Measurements from ENCODE around the gene RIT1.

Gene RIT1, protein sequence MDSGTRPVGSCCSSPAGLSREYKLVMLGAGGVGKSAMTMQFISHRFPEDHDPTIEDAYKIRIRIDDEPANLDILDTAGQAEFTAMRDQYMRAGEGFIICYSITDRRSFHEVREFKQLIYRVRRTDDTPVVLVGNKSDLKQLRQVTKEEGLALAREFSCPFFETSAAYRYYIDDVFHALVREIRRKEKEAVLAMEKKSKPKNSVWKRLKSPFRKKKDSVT

DNA sequence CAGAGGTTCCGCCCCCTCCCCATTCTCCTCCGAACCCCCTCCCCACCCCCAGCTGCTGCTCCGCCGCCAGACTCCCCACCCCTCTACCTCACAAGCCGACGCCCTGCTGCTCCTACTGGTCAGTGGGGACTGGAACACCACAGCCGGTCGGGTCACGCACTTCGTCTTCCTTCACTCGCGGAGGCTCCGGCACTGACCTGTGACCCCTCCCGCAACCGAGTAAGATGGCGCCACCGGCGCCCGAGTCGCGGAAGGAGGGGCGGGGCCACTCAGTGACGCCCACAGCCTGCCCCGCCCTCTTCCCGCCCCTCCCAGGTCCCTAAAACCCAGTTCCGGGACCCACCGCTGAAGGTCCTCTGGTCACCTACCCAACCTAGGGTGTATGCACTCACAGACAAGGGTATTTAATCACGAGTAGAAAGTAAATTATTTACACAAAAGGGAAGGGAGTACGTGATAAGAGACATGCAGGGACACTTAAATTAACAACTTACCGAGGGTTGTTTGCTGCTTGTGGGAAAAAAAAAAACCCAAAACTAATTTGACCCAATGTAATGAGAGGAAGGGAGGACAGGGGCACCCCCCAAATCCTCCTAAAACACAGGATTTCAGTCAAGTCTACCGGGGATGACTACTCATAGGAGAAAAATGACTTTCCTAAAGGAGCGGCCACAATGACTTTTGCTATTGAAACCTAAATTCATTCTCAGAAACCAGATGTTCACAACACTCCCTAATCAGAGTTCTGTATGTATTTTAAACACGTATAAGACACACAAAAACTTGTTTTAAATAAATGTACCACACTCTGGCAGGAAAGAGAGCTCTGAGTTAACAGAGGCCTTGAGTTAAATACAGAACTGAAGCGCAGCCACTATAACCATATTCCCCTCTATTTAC lies at the start of gene RIT1:
TSS of gene RIT1 (minus strand) at position 194 of the 900 bp plus-strand sequence. CDS start 588 bp downstream, outside the sequence.
- peak; percentile 62 for DNase-seq (ENCODE audit: low read depth, low spot score)

DNA sequence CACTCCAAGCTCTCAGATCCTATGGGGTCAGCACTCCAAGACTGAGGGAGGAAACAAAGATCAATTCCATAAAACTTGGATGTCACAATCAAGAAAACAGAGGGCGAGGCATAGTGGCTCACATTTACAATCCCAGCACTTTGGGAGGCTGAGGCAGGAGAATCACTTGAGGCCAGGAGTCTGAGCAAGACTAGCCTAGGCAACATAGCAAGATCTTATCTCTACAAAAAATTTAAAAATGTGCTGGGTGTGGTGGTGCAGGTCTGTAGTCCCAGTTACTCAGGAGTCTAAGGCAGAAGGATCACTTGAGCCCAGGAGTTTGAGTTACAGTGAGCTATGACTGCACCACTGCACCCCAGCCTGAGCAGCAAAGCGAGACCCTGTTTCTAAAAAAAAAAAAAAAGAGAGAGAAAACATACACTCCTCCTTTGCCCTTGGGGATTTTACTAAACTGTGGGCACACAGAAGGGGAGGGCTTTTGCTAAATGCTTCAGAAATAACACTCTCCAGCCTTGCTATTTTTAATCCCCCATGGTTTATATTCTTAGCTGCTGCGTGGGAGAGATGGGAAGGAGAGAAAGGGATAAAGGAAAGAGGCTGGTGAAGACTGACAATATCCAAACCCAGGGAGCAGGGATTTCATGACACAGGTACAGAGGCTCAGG lies 49.1 kb upstream of the RIT1 start:
- DNase-seq (ENCODE audit: low read depth, low spot score), result no peak

DNA sequence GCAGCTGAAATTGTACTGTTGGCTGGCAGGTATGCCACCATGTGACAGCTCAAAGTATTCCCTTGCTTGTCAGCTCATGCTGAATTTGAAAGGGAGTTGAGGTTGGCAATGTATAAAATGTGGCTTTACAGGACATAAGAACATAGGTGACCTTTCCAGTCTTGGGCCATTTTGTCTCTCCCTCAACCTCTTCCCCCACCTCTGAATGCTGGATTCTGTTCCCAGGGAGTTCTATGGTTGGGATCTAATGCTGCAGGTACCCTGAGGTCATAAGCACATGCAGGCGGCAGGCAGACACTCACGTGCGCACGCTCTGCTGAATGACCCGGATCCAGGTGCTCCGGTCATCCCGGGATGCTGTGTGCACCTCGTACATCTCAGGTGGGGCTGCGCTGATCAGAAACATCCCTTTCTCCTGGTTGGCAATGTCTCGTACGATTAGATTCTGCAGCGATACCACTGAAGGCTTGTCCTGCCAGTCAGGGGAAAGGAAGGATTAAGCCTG lies 46.3 kb upstream of the RIT1 start:
- no peak for DNase-seq (ENCODE audit: low read depth, low spot score)

DNA sequence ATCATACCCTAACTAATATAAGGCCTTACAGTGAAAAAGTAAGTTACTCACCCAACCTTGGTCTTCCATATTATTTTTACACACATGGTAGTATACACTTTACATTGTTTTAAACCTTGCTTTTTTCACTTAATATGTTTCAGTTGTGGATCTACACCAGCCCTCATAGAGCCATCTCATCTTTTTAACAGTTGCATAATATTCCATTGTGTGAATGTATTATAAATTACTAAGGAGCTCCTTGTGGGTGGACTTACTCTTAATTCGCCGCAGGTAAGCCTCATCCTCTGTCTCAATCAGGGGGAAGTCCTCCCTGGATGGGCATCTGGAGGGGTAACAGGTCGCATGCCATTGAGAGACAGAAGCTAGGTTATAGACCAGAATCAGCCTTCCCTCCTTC lies 43.5 kb upstream of the RIT1 start:
- no peak for DNase-seq (ENCODE audit: low read depth, low spot score)

DNA sequence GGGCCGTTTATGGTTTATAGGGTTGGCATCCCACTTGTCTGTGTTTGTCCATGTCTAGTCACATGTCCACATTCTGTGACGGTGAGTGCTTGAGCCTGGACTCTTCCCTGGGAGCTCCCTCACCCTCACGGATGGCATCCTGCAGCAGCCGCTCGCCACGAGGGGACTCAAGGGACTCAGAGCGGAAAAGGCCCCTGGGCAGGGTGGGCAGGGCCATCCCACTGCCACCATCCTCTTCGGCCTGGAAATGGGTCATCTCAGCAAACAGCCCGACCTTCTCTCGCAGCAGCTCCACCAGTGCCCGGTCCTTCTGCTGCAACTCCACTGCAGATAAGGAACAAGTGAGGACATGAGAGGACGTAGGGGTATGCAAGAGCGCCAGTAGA lies 41.3 kb upstream of the RIT1 start:
- DNase-seq (ENCODE audit: low read depth, low spot score), result no peak

DNA sequence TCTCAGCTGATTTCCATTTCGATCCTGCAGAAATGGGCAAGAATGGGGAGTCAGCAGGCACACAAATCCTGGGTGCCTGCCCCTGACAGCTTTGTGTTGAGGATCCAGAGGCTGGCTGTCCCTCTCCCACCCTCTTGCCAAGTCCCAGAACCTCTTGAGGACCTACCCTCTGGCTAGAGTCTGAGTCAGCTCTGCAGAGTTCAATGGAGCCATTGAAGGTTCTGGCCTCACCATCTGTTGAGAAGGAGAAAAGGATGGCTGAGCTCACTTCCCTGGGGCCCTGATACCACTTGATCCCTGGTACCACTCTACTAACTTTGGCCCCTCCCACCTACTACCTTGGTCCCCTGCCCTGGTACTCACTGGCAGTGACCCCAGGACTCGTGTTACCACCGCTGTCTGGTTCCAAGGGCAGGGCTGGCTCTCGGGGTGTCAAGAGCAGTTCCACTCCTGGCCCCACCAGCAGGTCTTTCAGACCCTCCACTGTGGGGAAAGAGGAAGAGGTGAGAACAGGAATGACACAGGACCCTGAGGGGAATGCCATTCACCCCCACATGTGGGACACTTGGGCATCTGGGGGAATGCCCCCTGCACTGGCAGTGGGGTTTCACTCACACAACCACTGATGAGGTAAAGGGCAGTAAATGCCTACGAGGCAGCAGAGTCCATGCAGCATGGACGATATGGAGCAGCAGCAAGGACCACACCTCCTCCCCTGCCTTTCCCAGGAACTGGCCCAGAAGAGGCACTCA lies 40.8 kb upstream of the RIT1 start:
- no peak for DNase-seq (ENCODE audit: low read depth, low spot score)

DNA sequence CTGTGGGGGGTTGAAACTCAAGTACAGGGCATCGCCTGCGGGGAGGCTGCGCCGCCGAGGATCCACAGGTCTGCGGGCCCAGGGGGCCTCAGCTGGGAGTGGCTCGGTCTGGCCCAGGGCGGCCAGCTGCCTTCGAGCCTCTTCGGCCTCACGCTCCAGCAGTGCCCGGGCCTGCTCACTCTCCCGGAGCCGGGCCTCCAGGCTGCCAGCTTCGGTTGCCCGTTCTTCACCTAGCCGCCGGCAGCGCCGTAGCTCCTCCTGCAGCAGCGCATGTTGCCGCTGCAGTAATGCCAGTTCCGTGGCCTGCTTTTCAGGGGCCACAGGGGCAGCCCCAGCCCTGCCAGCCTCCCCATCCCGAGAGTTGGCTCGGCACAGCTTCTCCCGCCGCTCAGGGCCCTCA lies 39.7 kb upstream of the RIT1 start:
- no peak for DNase-seq (ENCODE audit: low read depth, low spot score)

DNA sequence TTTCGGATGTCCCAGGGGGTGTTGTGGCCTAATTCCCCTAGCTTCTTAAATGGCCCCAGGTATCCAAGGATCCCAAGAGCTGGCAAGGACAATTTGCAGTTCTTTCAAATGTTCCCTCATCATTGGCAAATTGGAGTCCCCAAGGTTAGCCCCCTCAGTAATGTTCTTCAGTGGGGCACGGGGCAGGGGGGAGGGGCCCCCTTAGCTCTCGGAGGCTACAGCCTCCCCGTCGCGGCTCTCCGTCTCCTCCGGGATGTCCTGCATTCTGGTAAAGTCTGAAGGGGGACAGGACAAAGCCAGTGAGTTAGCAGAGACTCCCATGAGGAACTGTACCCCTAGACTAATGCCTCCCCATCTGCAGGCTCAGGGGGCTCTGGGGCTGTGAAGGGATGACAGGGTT lies 36.6 kb upstream of the RIT1 start:
- no peak for DNase-seq (ENCODE audit: low read depth, low spot score)

DNA sequence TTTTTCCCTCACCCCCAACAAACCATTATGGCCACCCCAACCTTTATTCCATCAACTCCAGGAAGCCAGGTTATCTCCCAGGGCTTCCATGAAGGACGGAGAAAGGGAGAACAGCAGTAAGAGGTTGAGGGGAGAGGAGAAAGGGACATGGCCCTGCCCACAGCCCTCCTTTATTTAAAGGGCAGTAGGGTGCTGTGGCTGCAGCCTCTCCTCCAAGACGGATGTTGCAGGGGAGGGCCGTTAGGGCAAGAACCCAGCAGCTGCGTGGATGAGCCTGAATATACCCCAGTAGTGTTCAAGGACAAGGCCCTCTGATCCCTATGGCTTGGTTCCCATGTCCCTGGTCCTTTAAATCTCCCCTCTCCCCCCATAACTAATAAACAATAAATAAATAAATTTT lies 36.1 kb upstream of the RIT1 start:
- DNase-seq (ENCODE audit: low read depth, low spot score), result no peak

DNA sequence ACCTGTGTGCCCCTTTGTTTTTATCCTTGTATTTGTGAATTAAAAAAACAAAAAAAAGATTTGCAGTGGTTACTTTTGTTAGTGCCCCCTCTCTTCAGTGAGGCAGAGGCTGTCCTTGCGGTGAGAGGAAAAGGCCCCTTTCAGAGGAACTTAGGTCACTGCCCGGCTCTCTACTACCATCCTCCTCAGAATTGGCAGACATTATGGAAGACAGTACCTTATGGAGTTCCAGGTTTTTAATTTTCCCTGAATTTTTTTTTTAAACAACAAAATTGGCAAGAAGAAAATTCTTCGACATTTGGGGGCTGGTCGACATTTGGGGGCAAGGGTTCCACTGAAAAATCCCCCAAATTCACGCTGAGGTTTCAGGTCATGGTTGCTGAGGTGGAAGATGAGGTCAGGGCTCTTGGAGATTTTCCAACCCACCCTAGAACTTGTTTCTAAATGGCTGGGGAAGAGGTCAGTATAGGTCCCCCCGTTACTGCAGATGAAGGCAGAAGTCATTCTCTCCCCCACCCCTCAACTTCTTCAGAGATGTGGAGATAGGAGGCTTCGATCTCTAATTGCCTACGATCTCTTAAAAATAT lies 35.6 kb upstream of the RIT1 start:
- no peak for DNase-seq (ENCODE audit: low read depth, low spot score)

DNA sequence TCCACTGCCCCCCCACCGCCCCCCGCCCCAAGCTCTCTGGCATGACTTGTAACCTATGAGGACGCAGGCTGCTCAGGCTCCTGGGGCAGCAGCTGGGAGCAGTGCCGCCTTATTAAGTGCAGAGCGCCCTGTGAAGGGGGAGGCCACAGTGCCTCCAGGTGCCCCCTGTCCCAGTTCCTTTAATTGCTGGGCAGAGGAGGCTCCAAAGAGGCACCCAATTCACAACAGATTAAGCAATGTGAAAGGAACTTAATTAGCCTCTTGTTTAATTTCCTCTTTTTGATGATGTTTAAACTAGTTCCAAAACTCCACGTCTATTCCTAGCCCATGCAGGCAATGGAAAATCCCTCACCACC lies 33.3 kb upstream of the RIT1 start:
- DNase-seq (ENCODE audit: low read depth, low spot score), result no peak

DNA sequence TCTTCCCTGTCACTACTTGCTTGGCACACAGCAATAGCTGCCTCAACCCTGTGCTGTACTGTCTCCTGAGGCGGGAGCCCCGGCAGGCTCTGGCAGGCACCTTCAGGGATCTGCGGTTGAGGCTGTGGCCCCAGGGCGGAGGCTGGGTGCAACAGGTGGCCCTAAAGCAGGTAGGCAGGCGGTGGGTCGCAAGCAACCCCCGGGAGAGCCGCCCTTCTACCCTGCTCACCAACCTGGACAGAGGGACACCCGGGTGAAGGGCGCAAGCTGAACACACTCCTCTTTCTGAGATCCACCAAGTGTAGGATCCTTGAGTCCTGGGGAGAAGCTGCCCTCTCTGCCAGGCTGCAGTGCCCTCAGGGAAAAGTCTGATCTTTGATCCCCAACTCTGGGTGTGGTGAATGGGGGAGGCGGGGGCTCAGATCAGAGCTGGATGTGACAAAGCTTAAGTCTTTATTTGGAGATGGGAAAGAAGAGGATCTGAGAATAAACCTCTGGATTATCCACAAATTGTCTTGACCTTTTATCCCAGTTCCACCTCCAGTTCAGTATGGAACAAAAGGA lies 31.5 kb upstream of the RIT1 start:
- no peak for DNase-seq (ENCODE audit: low read depth, low spot score)

DNA sequence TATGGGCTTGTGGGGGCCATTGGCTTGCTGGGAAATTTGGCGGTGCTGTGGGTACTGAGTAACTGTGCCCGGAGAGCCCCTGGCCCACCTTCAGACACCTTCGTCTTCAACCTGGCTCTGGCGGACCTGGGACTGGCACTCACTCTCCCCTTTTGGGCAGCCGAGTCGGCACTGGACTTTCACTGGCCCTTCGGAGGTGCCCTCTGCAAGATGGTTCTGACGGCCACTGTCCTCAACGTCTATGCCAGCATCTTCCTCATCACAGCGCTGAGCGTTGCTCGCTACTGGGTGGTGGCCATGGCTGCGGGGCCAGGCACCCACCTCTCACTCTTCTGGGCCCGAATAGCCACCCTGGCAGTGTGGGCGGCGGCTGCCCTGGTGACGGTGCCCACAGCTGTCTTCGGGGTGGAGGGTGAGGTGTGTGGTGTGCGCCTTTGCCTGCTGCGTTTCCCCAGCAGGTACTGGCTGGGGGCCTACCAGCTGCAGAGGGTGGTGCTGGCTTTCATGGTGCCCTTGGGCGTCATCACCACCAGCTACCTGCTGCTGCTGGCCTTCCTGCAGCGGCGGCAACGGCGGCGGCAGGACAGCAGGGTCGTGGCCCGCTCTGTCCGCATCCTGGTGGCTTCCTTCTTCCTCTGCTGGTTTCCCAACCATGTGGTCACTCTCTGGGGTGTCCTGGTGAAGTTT lies 30.8 kb upstream of the RIT1 start:
- no peak for DNase-seq (ENCODE audit: low read depth, low spot score)

DNA sequence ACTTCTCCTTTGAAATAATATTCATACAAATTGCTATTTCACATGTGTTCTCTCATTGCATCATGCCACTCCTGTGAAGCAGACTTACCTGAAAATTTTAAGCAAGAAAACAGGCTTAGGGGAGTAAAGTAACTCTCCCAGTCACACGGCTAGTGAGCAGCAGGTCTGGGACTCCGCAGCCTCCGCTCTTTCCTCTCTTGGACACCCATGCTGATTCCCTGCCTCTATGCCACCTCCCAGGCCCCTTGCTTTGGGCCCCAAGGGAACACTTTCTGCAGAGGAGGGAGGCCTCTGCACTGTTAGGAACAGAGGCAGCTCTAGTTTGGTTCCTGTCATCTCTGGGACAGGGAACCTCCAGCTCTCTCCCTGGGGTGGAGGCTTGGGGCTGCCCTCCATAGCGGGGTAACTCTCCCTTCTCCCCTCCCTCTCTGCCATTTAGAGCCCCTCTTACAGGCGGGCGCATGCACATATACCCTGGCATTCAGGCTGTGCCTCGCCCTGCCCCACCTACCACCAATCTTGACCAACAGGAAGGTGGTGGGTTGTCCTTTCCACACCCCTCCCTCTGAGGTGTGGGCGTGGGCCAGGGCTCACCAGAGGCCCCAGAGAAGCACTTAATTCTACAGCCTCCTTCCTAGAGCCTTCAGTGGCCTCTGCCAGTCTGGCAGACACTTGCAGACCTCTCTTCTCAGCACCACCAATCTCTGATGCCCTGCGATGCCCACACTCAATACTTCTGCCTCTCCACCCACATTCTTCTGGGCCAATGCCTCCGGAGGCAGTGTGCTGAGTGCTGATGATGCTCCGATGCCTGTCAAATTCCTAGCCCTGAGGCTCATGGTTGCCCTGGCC lies 30.1 kb upstream of the RIT1 start, which contains the start of gene RXFP4:
TSS of gene RXFP4 (plus strand) at position 646 of the 852 bp plus-strand sequence. CDS start at position 718, 72 bp downstream.
- no peak for DNase-seq (ENCODE audit: low read depth, low spot score)

DNA sequence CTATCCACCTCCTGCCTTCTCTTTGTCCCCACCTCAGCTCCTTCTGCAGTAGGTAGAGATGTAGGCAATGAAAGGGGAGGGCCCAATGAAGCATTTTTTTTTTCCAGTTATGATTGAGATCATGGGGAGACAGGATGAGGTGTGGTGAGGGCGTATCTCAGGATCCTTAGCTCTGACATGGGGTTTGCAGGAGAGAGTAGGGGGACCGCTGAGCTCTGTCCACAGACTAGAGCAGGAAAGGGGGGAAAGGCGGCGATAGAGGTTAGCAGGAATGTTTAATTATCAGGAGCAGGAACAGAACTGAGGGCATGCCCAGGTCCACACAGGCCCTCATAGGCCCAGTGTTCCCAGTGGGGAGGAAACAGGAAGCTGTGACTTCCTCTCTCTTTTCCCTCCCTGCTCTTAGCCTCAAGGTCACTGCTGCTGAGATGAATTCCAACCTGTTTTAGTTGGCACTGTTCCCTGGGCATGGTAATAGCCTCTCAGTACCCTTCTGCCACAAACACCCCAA lies 29.4 kb upstream of the RIT1 start:
- no peak for DNase-seq (ENCODE audit: low read depth, low spot score)

DNA sequence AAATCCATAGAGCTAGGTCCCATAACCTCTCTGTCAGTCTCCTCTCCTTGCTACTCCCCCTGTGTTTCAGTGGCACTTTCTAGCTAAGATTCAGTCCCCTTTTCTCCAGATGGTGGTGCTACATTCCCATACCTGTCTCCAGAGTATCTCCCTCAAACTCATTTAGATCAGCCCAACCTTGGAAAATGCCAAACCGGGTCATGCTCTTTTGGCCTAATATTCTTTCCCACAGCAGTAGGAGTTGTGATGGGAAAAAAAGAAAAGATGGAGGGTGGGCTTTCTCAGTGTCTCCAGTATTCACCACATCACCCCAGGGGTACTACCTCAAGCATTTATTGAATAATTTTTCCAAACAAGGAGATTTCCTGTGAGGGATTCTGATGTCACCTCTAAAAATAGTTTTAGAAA lies 27.1 kb upstream of the RIT1 start:
- no peak for DNase-seq (ENCODE audit: low read depth, low spot score)

DNA sequence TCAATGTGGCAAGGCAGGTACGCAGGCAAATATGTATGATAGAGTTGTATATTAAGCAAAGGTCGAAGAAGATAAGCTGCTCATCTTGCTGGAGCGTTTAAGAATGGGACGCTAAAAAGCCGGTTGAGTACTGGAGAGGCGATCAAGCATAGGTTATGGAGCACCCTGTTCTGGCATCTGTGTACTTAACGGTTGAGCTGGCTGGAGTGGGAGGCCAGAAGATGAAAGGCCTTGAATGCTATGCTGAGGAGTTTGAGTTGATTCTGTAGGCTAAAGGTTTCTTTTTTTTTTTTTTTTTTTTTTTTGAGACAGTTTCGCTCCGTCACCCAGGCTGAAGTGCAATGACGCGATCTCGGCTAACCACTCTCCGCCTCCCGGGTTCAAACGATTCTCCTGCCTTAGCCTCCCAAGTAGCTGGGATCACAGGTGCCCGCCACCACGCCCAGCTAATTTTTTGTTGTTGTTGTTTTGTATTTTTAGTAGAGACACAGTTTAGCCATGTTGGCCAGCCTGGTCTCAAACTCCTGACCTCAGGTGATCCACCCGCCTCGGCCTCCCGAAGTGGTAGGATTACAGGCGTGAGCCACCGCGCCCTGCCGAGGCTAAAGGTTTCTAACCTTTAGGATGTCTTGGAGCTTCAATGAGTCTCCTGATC lies 23.9 kb upstream of the RIT1 start:
- DNase-seq (ENCODE audit: low read depth, low spot score), result no peak

DNA sequence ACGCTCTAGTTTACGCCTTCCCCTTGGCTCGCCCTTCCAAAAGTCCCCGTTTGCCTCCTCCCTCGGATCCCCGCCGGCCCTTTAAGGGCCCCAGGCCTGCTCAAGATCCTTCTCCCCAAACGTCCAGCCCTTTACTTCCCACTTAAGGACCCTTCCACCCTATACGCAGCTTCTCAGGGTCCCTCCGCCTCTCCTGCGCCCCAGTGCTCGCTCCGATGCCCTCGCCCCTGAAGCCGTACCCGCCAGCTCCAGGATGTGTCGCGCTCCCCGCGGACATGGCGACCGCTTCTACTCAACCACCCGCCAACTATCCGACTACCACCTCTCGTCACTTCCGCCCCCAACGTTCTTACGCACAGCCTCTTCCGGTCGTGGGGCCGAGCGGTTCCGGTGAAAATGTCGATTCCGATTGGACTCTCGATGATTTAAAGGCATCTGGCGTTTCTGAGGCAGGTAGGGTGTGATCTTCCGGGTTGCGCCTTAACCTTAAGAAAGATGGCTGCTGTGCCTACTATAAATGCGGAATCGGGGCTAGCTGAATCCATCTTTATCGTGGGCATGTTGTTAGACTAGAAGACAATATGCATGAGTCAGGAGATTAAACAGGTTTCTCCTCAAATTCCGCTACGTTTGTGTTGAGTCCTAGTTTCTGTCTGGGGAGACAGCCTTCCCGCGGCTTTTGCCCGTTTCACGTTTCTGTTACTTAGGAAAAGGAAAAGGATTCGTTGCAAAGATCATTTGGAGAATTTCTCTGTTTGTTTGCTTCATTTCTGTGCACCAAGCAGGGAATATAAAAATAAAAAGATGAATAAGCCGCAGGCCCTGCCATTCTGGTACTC lies 23.2 kb upstream of the RIT1 start, which contains the start of gene KHDC4:
TSS of gene KHDC4 (minus strand) at position 317 of the 839 bp plus-strand sequence. CDS start at position 277, 40 bp downstream.
- DNase-seq (ENCODE audit: low read depth, low spot score), result peak; percentile 88

All from activated naive CD8-positive, alpha-beta T cell treated with anti-CD3 and anti-CD28 coated beads, Interleukin-2, amount 50 U/mL, for 16 hours (primary cell).